GM21825 (cell line): ENCODE results near the gene USP2.

ENCODE experiments used
- ATAC-seq: cut with Tn5 transposase; IDR thresholded peaks from one replicate; pipeline ENCODE4 v1.9.1; 2021; ENCODE audit warnings: mild to moderate bottlenecking, moderate library complexity; ENCODE audit not compliant: unreplicated experiment

The USP2 gene

DNA sequence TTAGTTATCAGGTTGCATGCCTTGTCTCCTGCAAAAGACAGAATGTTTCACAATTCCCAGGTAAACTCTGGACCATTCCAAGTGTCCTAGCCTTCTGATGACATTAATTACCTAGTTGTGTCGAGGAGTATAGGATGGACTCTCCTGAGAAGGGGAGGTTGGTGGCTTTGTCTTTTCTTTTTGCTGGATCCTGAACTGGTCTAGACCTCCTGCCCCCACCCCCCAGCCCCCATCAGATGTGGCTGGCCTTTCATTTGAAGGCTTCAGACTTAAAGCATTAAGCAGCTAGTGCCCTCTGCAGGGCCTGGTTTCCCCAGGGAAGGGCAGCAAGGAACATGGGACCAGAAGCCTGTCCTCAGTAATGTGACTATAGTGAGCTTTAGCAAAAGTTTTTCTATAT is 74.3 kb downstream of the USP2 start:
- no peak for ATAC-seq

DNA sequence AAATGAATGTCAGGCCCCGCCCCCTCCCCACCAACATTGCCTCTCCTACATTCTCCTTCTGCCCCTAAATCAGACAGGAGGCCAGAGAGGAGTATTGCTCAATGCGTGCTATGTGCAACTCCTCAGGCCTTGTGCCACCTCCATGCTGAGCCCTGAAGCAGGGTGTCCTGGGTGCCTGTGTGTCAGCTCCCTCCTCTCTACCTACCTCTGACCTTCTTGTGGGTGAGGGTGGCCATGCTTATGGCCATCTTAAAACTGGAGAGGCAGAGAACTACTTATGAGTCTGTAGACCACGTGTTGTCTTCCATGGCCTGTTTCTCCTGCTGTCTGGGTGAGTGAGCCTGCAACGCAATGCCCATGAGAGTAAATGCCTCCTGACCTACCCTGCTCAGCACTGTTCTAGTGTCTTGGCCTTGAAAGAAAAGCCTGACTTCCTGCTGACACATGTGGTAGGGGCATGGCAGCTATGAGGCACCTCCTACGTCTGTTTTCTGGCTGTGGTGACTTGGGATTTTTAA is 75.1 kb downstream of the USP2 start:
- no peak for ATAC-seq

DNA sequence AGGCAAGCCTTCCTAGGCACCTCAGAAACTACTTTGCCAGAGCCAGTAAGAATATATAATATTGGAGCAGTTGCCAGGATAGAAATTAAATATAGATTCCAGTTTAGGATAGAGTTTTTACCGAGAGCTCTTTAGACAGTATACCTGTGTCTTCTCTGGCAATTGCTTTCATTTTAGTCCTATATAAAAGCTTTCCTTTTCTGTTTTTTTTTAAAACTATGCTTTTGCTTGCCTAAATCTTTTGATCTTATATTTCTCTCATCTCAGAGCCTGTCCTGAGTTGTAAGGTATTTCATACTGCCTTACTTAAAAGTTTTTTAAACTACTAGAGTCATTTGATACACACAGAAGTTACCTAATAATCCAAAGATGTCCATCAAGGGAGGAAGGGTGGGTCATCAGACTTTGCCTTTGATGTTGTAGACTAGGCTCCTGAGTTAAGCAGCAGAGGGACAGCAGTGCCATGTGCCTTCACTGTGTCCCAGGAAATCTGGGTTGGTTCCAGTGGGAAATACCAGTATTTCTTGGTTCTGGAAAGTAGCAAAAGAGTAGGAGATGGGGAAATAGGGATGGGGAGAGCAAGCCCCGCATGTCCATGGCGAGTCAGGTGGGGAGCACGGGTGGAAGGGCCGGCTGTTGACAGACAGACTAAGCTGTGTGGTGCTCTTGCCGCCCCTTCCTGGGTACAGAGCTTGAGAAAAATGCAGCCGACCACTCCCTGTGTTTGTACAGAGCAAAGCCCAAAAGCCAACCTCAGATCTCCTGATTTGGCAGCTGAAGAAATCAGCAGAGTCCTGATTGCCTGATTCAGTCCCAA is 75.7 kb downstream of the USP2 start:
- no peak for ATAC-seq
